Measurements from ENCODE around the gene TMSB15B.

- no peak for TF ChIP-seq POLR2A (IDR thresholded peaks at IDR 0.05)
- no peak for TF ChIP-seq CTCF (IDR thresholded peaks at IDR 0.05 in 8 of 11, conservative IDR thresholded peaks at IDR 0.05 in 3 of 11)
These were observed 34.8 kb upstream of the TMSB15B start for GRCh38 chrX:103927633-103928032.
